Testis (tissue), 2 donors: ENCODE results near the gene WDR20.

Source experiments
- CTCF ChIP-seq, 3 experiments: fragments of 450-650 bp in 2 of 3; fragments of 200-600 bp in 1 of 3; sonication (generic) in 1 of 3; IDR thresholded peaks; one replicate each; pipeline ENCODE4 v1.5.1; 2016 to 2019; ENCODE audit warnings: antibody characterized with exemption in 3 of 3, mild to moderate bottlenecking in 2 of 3, moderate library complexity in 1 of 3
- POLR2A ChIP-seq: fragments of 450-650 bp; IDR thresholded peaks from one replicate; pipeline ENCODE4 v1.6.1; 2017; ENCODE audit warnings: antibody characterized with exemption, mild to moderate bottlenecking, moderate library complexity

GRCh38 chr14:102226356-102227125 is 86.8 kb downstream of the WDR20 start:
- TF ChIP-seq CTCF (IDR thresholded peaks at IDR 0.05) (no peak), POLR2A (no peak)
